Stimulated activated CD4-positive, alpha-beta T cell treated with anti-CD3 and anti-CD28 coated beads, Interleukin-4, amount 100 ng/mL, for 48 hours (primary cell): ENCODE results near the gene RPL3.
"Not testable (repeated sequence)": the region's sequence is repeated elsewhere in the genome, so short reads cannot be mapped to it uniquely, and the experiment has no call there.

Experiments
- DNase-seq, 2 donors: peaks; one replicate each; pipeline ENCODE4 v3.0.0-alpha.2; 2020; ENCODE audit warnings: low read depth in 2 of 2

The RPL3 gene

GRCh38 chr22:39319284-39320022, at the start of gene RPL3:
Gene RPL3 (minus strand): TSS chr22:39319623. CDS start chr22:39319597, 26 bp downstream.
- peak; percentile 89 to 98 for DNase-seq

DNA sequence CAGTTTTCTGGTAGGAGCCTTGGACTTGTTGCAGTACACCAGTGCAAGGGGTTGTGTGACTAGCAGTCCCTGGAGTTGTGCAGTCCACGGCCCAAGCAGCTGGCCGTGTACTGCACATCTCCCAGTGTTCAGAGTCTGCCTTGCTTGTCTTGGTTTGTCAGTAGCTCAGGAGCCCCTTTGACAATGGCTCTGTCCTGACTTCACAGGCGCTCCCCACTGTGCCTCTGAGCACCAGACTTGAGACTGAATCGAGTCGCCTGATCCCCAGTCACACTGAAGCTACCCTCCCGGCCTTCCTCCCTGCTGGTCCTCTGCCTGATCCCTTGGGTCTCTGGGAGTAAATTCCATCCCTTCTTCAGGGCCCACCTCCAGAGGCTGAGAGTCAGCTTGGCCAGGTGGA, 49.8 kb upstream of the RPL3 start:
- no peak for DNase-seq

GRCh38 chr22:39368461-39368911, 49.1 kb upstream of the RPL3 start:
- DNase-seq: no peak

DNA sequence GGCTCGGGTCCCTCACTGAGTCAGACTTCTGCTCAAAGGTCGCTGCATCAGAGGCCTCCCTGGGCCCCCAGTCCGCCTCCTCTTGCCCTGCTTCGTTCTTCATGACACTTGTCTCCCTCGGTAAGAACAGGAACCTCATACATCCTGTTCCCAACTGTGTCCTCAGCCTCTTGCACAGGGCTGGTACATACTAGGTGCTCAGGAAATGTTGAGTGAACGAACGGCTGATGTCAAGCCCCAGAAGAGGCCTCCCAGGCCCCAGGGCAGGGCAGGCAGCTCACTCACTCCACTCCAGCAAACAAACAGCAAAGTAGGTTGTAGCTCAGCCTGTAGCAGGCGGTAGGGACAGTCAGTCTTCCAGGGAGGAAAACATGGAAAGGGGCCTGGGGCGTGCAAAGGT, 47.6 kb upstream of the RPL3 start:
- no peak for DNase-seq

DNA sequence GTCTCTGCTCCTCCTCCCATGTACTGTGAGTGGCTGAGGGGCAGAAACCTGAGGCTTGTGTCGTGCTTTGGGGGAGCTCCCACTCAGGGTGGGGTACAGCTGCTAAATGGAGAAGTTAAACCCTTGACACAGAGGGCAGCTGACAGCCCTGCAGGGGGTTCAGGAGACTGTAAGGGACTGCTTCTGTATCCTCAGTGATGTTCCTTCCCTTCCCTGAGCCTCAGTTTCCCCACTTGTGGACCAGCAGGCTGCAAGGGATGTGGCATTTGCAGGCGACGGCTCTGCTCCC, 46.0 kb upstream of the RPL3 start:
- DNase-seq: no peak

- no peak for DNase-seq
These were observed 45.5 kb upstream of the RPL3 start for GRCh38 chr22:39364714-39365491.

- no peak for DNase-seq
These were observed 44.5 kb upstream of the RPL3 start for GRCh38 chr22:39363751-39364515.

GRCh38 chr22:39362932-39363331, 43.5 kb upstream of the RPL3 start:
- DNase-seq: no peak

DNA sequence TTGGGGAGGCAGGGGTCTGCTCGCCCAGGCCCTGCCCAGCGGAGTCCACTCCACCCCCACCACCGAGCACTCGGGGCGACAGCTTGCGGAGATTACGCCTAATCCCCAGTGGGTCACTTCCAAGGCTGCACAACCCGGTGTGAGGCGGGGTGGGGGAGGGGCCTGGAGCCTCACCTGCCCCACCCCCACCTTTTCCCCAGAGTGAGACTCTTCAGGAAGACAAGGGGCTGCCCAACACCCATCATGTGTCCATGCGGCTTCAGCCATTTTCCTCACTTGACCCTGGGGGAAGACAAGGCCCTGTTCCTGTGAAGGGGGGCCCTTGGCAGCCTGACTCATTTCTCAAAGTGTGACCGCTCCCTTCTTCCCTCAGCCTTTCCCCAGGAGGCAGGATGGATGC, 42.8 kb upstream of the RPL3 start:
- DNase-seq: no peak

DNA sequence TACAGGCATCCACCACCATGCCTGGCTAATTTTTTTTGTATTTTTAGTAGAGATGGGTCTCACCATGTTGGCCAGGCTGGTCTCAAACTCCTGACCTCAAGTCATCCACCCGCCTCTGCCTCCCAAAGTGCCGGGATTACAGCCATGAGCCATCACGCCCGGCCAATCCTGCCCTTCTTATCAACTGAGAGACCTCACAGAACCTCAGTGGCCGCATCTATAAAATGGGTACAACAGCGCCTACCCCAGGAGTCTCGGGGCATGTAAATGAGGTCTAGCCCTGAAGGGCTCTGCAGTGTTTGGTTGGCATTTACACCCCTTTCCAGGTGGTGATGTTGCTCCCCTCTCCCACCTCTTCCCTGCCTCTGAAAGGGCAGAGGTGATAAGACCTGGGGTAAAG, 42.1 kb upstream of the RPL3 start:
- no peak for DNase-seq

GRCh38 chr22:39360674-39361413, 41.4 kb upstream of the RPL3 start:
- DNase-seq: no peak

DNA sequence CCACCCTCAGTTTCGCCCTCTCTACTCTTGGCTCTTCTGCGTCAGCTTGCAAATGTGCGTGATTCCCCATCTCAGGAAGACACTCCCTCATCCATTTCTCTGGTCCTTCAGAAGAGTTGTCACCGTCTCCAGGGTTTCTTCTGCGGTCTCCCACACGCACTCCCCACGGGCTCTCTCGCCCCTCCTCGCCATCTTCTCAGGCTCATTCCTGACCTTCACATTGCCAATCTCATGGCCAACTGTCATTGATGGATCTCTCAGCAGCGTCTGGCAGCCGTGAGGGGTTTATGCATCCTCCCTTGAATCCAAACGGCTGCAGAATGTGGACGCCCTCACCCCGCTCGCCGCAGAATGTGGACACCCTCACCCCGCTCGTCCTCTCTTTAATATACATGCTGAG, 40.8 kb upstream of the RPL3 start:
- DNase-seq: no peak

- no peak for DNase-seq
These were observed 40.3 kb upstream of the RPL3 start for GRCh38 chr22:39359659-39360195.

- not testable (repeated sequence) for DNase-seq
These were observed 38.8 kb upstream of the RPL3 start for GRCh38 chr22:39358197-39358596.

GRCh38 chr22:39357110-39358108, 38.0 kb upstream of the RPL3 start:
- not testable (repeated sequence) for DNase-seq

DNA sequence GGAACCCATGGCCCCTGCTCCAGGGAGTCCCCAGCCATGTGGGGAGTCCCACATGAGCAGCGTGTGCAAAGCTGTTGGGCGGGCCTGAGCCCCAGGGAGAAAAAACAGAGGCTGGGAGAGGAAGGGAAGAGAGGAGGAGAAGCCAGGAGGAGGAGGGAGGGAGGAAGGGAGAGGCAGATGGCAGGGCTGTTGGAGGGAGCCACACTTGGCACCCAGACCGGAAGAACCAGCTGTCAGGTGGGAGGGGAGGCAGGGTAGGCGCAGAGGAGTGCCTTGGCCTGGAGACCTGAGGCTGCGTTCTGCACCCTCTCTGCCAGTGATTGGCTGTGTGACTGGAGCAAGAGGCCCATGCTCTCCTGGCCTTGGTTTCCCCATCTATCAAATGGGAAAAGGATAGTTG, 37.0 kb upstream of the RPL3 start:
- DNase-seq: no peak

- not testable (repeated sequence) for DNase-seq
These were observed 36.4 kb upstream of the RPL3 start for GRCh38 chr22:39355805-39356204.

- no peak for DNase-seq
These were observed 35.7 kb upstream of the RPL3 start for GRCh38 chr22:39355080-39355479.

DNA sequence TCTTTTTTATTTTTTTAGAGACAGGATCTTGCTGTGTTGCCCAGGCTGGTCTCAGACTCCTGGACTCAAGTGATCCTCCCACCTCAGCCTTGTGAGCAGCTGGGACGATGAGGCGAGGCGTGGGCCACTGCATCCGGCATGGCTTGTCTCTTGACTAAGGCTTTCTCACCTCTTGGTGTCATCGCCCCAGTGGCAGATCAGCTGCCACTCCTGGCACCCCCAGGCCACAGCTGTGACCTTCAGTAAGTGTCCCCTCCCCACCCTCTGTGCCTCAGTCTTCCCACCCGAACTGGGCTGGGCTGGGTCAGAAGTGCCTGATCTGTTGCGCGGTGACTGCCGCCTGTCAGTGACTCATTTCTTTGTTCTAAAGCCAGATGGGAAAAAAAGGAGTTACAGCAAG, 33.9 kb upstream of the RPL3 start:
- DNase-seq: no peak

DNA sequence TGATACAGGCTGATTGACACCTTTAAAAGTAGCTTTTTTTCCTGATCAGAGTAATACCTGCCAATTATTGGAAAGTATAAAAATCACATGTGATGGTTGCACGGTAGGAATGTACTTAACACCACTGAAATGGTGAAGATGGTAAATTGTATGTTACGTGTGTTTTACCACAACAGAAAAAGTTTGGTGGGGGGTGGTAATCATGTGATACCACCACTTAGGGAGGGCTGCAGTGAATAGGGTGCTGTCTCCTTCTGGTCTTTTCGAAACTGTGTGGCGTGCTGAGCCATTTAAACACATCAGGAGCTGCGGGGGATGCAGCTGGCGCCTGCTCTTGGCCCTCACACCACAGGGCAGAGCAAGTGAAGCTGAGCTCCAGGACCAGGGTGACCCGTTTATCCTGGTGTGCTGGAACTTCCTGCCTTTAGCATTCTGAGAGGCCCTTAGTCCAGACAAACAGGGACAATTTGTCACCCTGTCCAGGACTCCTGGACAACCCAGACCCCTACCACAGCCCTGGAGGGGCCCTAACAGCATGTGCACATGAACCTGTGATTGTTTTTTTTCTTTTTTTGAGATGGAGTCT, 33.0 kb upstream of the RPL3 start:
- DNase-seq: no peak
